ENCODE results near the gene ONECUT3. TPM values are rescaled to one million over a fixed set of nuclear protein-coding genes. Genes with fewer than 3 reads are reported as not detected.

ONECUT3 gene
- total and polyA plus RNA-seq, 10 of the 15 experiments (the other 5 are each of a cell fraction or from before 2014, with no cell fraction given), result not detected

- TF ChIP-seq, protein P1, sequence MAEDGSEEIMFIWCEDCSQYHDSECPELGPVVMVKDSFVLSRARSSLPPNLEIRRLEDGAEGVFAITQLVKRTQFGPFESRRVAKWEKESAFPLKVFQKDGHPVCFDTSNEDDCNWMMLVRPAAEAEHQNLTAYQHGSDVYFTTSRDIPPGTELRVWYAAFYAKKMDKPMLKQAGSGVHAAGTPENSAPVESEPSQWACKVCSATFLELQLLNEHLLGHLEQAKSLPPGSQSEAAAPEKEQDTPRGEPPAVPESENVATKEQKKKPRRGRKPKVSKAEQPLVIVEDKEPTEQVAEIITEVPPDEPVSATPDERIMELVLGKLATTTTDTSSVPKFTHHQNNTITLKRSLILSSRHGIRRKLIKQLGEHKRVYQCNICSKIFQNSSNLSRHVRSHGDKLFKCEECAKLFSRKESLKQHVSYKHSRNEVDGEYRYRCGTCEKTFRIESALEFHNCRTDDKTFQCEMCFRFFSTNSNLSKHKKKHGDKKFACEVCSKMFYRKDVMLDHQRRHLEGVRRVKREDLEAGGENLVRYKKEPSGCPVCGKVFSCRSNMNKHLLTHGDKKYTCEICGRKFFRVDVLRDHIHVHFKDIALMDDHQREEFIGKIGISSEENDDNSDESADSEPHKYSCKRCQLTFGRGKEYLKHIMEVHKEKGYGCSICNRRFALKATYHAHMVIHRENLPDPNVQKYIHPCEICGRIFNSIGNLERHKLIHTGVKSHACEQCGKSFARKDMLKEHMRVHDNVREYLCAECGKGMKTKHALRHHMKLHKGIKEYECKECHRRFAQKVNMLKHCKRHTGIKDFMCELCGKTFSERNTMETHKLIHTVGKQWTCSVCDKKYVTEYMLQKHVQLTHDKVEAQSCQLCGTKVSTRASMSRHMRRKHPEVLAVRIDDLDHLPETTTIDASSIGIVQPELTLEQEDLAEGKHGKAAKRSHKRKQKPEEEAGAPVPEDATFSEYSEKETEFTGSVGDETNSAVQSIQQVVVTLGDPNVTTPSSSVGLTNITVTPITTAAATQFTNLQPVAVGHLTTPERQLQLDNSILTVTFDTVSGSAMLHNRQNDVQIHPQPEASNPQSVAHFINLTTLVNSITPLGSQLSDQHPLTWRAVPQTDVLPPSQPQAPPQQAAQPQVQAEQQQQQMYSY (CRISPR knock-in tag; IDR thresholded peaks at IDR 0.05), result no peak
- TF ChIP-seq HDGF (IDR thresholded peaks at IDR 0.05) (peak; percentile 99), SMC3 (IDR thresholded peaks at IDR 0.05; ENCODE audit: borderline replicate concordance, low read length) (peak; percentile 44; the same call in 1 of the 2 replicates), NRF1 (conservative IDR thresholded peaks at IDR 0.05; ENCODE audit: low read depth, low read length) (0 out of 2 replicates have a peak, but pooled peaks have one; percentile 3), USF1 (IDR thresholded peaks at IDR 0.05; ENCODE audit: borderline replicate concordance, extremely low read length, insufficient read depth, low read depth, low read length) (no peak), SRF (IDR thresholded peaks at IDR 0.05; ENCODE audit: low read depth in 2 of 2, low read length in 2 of 2) (0 out of 4 replicates have a peak, but pooled peaks of 1 of the 2 experiments have one; percentile 15), CREM (IDR thresholded peaks at IDR 0.05; ENCODE audit: low read depth) (0 out of 2 replicates have a peak, but pooled peaks have one; percentile 28), SMARCA5 (IDR thresholded peaks at IDR 0.05) (peak; percentile 45; the same call in 1 of the 2 replicates), ZZZ3 (IDR thresholded peaks at IDR 0.05; ENCODE audit: control insufficient read depth, insufficient read length, low read depth) (no peak), RAD51 (IDR thresholded peaks at IDR 0.05) (no peak), FOS (IDR thresholded peaks at IDR 0.05; ENCODE audit: borderline replicate concordance, extremely low read depth, insufficient read length) (no peak), ASH2L (IDR thresholded peaks at IDR 0.05; ENCODE audit: borderline replicate concordance, low read depth) (no peak), BMI1 (IDR thresholded peaks at IDR 0.05; ENCODE audit: borderline replicate concordance) (no peak), EP300 (IDR thresholded peaks at IDR 0.05; ENCODE audit: borderline replicate concordance in 1 of 2, control insufficient read depth in 1 of 2, low read depth in 2 of 2, low read length in 2 of 2) (no peak), HDAC2 (IDR thresholded peaks at IDR 0.05) (no peak)
- TF ChIP-seq, protein P2, sequence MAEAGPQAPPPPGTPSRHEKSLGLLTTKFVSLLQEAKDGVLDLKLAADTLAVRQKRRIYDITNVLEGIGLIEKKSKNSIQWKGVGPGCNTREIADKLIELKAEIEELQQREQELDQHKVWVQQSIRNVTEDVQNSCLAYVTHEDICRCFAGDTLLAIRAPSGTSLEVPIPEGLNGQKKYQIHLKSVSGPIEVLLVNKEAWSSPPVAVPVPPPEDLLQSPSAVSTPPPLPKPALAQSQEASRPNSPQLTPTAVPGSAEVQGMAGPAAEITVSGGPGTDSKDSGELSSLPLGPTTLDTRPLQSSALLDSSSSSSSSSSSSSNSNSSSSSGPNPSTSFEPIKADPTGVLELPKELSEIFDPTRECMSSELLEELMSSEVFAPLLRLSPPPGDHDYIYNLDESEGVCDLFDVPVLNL (IDR thresholded peaks at IDR 0.05; ENCODE audit: low read depth, low read length), result no peak
- TF ChIP-seq, protein P3, sequence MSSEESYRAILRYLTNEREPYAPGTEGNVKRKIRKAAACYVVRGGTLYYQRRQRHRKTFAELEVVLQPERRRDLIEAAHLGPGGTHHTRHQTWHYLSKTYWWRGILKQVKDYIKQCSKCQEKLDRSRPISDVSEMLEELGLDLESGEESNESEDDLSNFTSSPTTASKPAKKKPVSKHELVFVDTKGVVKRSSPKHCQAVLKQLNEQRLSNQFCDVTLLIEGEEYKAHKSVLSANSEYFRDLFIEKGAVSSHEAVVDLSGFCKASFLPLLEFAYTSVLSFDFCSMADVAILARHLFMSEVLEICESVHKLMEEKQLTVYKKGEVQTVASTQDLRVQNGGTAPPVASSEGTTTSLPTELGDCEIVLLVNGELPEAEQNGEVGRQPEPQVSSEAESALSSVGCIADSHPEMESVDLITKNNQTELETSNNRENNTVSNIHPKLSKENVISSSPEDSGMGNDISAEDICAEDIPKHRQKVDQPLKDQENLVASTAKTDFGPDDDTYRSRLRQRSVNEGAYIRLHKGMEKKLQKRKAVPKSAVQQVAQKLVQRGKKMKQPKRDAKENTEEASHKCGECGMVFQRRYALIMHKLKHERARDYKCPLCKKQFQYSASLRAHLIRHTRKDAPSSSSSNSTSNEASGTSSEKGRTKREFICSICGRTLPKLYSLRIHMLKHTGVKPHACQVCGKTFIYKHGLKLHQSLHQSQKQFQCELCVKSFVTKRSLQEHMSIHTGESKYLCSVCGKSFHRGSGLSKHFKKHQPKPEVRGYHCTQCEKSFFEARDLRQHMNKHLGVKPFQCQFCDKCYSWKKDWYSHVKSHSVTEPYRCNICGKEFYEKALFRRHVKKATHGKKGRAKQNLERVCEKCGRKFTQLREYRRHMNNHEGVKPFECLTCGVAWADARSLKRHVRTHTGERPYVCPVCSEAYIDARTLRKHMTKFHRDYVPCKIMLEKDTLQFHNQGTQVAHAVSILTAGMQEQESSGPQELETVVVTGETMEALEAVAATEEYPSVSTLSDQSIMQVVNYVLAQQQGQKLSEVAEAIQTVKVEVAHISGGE (CRISPR knock-in tag; IDR thresholded peaks at IDR 0.05), result no peak
- TF ChIP-seq, protein P4, sequence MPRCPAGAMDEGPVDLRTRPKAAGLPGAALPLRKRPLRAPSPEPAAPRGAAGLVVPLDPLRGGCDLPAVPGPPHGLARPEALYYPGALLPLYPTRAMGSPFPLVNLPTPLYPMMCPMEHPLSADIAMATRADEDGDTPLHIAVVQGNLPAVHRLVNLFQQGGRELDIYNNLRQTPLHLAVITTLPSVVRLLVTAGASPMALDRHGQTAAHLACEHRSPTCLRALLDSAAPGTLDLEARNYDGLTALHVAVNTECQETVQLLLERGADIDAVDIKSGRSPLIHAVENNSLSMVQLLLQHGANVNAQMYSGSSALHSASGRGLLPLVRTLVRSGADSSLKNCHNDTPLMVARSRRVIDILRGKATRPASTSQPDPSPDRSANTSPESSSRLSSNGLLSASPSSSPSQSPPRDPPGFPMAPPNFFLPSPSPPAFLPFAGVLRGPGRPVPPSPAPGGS (IDR thresholded peaks at IDR 0.05; ENCODE audit: borderline replicate concordance, insufficient read depth, low read depth, low read length, poor library complexity, severe bottlenecking), result peak; percentile 47
These were observed 59.3 kb downstream of the ONECUT3 start (continued) for GRCh38 chr19:1812426-1813191.
